MCF 10A (cell line): ENCODE measurements around the gene BBC3. TPM values are rescaled to one million over a fixed set of nuclear protein-coding genes. Genes with fewer than 3 reads are reported as not detected.

ENCODE experiments used
- BruUV-seq: library from RNA; stranded (reverse); fragments of 400-500 nt; replicated peaks from 2 replicates; lab custom pipeline; 2021; lab: Mats Ljungman, UMichigan
- CTCF ChIA-PET: fragments of 300-600 bp; sonication (Branson Sonifier 250); formaldehyde crosslinking; extraction: SDS; loops from one replicate; lab custom pipeline; 2021; ENCODE audit warnings: antibody characterized with exemption, inconsistent platforms; lab: Yijun Ruan, JAX
- POLR2A ChIA-PET: fragments of 300-600, 350-650 bp; sonication (Branson Sonifier 250); formaldehyde crosslinking; extraction: SDS; loops from one replicate; lab custom pipeline; 2020; ENCODE audit warnings: antibody characterized with exemption, inconsistent platforms; lab: Yijun Ruan, JAX
- DNase-seq: peaks from one replicate; pipeline ENCODE4 v3.0.0-alpha.2; 2018; ENCODE audit not compliant: unreplicated experiment
- H3K27ac Mint-ChIP-seq: one replicate; pipeline ENCODE4 v1.8.0; 2022; ENCODE audit warnings: mild to moderate bottlenecking, low read depth, mixed read lengths; ENCODE audit not compliant: unreplicated experiment
- H3K27me3 Mint-ChIP-seq: one replicate; pipeline ENCODE4 v1.8.0; 2022; ENCODE audit warnings: mixed read lengths; ENCODE audit not compliant: insufficient read depth, unreplicated experiment
- H3K36me3 Mint-ChIP-seq: one replicate; pipeline ENCODE4 v1.8.0; 2022; ENCODE audit warnings: mild to moderate bottlenecking, moderate library complexity, mixed read lengths; ENCODE audit not compliant: insufficient read depth, unreplicated experiment
- H3K4me1 Mint-ChIP-seq: one replicate; pipeline ENCODE4 v1.8.0; 2022; ENCODE audit warnings: mixed read lengths; ENCODE audit not compliant: insufficient read depth, unreplicated experiment
- H3K4me3 Mint-ChIP-seq: one replicate; pipeline ENCODE4 v1.8.0; 2022; ENCODE audit warnings: mild to moderate bottlenecking, moderate library complexity, mixed read lengths; ENCODE audit not compliant: unreplicated experiment
- H3K9me3 Mint-ChIP-seq: one replicate; pipeline ENCODE4 v1.8.0; 2022; ENCODE audit warnings: mixed read lengths; ENCODE audit not compliant: unreplicated experiment
- CTCF ChIP-seq: fragments of 200-600 bp; IDR thresholded peaks from one replicate; pipeline ENCODE4 v1.8.0; 2022; ENCODE audit warnings: antibody characterized with exemption, mild to moderate bottlenecking; ENCODE audit not compliant: unreplicated experiment
- intact Hi-C: fragments of 100-400 bp; cut with micrococcal nuclease; formaldehyde crosslinking; loops from 2 replicates; pipeline ENCODE4 v1.14.1; 2022
- total RNA-seq: library from RNA; stranded (reverse); gene quantifications from 2 replicates; pipeline ENCODE4 v1.2.3, GENCODE V29; 2022

The BBC3 gene
- total RNA-seq, 1 experiment from 2014 or later, result 19.6 TPM

- POLR2A ChIA-PET, result interaction anchor here (0.6 to 0.7 kb wide), 2 partner anchors 23 to 26 kb away, joined by 3 read pairs; no protein-coding TSS in a partner anchor
- DNase-seq, result no peak
- BruUV-seq, result no TSS peak
- TF ChIP-seq CTCF, result no peak
- H3K9me3 Mint-ChIP-seq, result no peaks in the 10 kb centered on the region
- H3K4me3 Mint-ChIP-seq, result no peak overlapping the region
- intact Hi-C loops, result no loop called here
- peaks cover 60% of the 10 kb centered on the region for H3K36me3 Mint-ChIP-seq
- CTCF ChIA-PET, result interaction anchor here (1.5 to 3.1 kb wide), 2 partner anchors 13 to 47 kb away, joined by 4 to 11 read pairs; no protein-coding TSS in a partner anchor
- no peaks in the 10 kb centered on the region for H3K27me3 Mint-ChIP-seq
- no peak overlapping the region for H3K27ac Mint-ChIP-seq
- H3K4me1 Mint-ChIP-seq, result no peaks in the 10 kb centered on the region
Measured at GRCh38 chr19:47197141-47197540, 33.9 kb downstream of the BBC3 start.

- H3K36me3 Mint-ChIP-seq, result peaks cover 60% of the 10 kb centered on the region
- intact Hi-C loops, result no loop called here
- no peak for TF ChIP-seq CTCF
- no peaks in the 10 kb centered on the region for H3K9me3 Mint-ChIP-seq
- H3K27me3 Mint-ChIP-seq, result no peaks in the 10 kb centered on the region
- H3K4me1 Mint-ChIP-seq, result no peaks in the 10 kb centered on the region
- H3K4me3 Mint-ChIP-seq, result no peak overlapping the region
- BruUV-seq, result no TSS peak
- CTCF ChIA-PET, result no interaction called here
- POLR2A ChIA-PET, result no interaction called here
- H3K27ac Mint-ChIP-seq, result peak overlapping the region; percentile 9
- DNase-seq, result no peak
Measured at GRCh38 chr19:47195434-47195833, 35.6 kb downstream of the BBC3 start.

GRCh38 chr19:47190167-47190727, 40.8 kb downstream of the BBC3 start:
- Mint-ChIP-seq H3K27me3 (no peaks in the 10 kb centered on the region), H3K9me3 (no peaks in the 10 kb centered on the region), H3K4me3 (no peak overlapping the region), H3K4me1 (peaks cover 6% of the 10 kb centered on the region), H3K36me3 (peaks cover 58% of the 10 kb centered on the region), H3K27ac (no peak overlapping the region)
- POLR2A ChIA-PET, result no interaction called here
- intact Hi-C loops, result no loop called here
- no TSS peak for BruUV-seq
- CTCF ChIA-PET, result interaction anchor here (1.1 to 2.4 kb wide), 3 partner anchors 20 to 57 kb away, joined by 3 to 11 read pairs (median 7); no protein-coding TSS in a partner anchor
- DNase-seq, result peak; percentile 43
- TF ChIP-seq CTCF, result no peak

GRCh38 chr19:47188507-47189033, 42.4 kb downstream of the BBC3 start:
- Mint-ChIP-seq H3K36me3 (peaks cover 55% of the 10 kb centered on the region), H3K27ac (no peak overlapping the region), H3K4me1 (peaks cover 6% of the 10 kb centered on the region), H3K9me3 (no peaks in the 10 kb centered on the region), H3K27me3 (no peaks in the 10 kb centered on the region), H3K4me3 (no peak overlapping the region)
- intact Hi-C loops, result no loop called here
- POLR2A ChIA-PET, result no interaction called here
- no peak for TF ChIP-seq CTCF
- CTCF ChIA-PET, result interaction anchor here (0.9 kb wide), 1 partner anchor 22 kb away, joined by 3 read pairs; no protein-coding TSS in a partner anchor
- BruUV-seq, result no TSS peak
- DNase-seq, result no peak
